HCT116 (cell line): ENCODE measurements around the gene PRDX1. TPM values are rescaled to one million over a fixed set of nuclear protein-coding genes. Genes with fewer than 3 reads are reported as not detected.

Source experiments
- ATAC-seq: fragments of 200-7000 bp; cut with Tn5 transposase; 2 replicates; pipeline ENCODE4 v1.9.1; 2020; ENCODE audit warnings: mild to moderate bottlenecking, moderate library complexity
- BruUV-seq: library from RNA; stranded (reverse); fragments of 400-500 nt; replicated peaks from 2 replicates; lab custom pipeline; 2021; lab: Mats Ljungman, UMichigan
- CTCF ChIA-PET: fragments of 300-600 bp; sonication (Branson Sonifier 250); formaldehyde crosslinking; loops from one replicate; lab custom pipeline; 2021; ENCODE audit warnings: antibody characterized with exemption; lab: Charles Lee
- POLR2A ChIA-PET: fragments of 300-600, 350-600 bp; sonication (Branson Sonifier 250); formaldehyde crosslinking; loops from one replicate; lab custom pipeline; 2021; ENCODE audit warnings: antibody characterized with exemption; lab: Charles Lee
- RAD21 ChIA-PET, 2 experiments: fragments of 300-600 bp; sonication (Branson Sonifier 250); formaldehyde crosslinking; loops; one replicate each; lab custom pipeline; 2023; ENCODE audit warnings: low total read pairs in 2 of 2; ENCODE audit not compliant: uncharacterized antibody in 2 of 2, unreplicated experiment in 2 of 2, low non-redundant PET in 1 of 2; lab: Charles Lee
- DNase-seq: peaks from one replicate; pipeline ENCODE4 v3.0.0-alpha.2; 2010; ENCODE audit warnings: low read depth, low spot score
- H2AFZ ChIP-seq: fragments of 200-600 bp; shearing (Covaris generic), sonication (generic); 2 replicates; pipeline ENCODE4 v1.6.1; 2017; ENCODE audit warnings: low read depth, mixed run types, mixed read lengths, antibody characterized with exemption, low read length; ENCODE audit not compliant: poor library complexity, severe bottlenecking
- H3K27ac ChIP-seq: 2 replicates; pipeline ENCODE4 v1.5.1; 2012; ENCODE audit warnings: low read depth, low read length
- H3K27me3 ChIP-seq: fragments of 200-600 bp; sonication (generic); 2 replicates; pipeline ENCODE4 v1.6.1; 2016; ENCODE audit warnings: mixed run types, low read length, mixed read lengths; ENCODE audit not compliant: insufficient read depth
- H3K36me3 ChIP-seq, 2 experiments: fragments of 200-500 bp in 1 of 2; fragments of 200-600 bp in 1 of 2; sonication (Bioruptor generic) in 1 of 2; sonication (generic) in 1 of 2; 2 replicates each; pipeline versions ENCODE4 v1.5.1 to v1.6.1; 2014 to 2016; ENCODE audit warnings: low read length in 2 of 2, inconsistent platforms in 1 of 2, mixed read lengths in 1 of 2, mixed run types in 1 of 2; ENCODE audit not compliant: insufficient read depth in 2 of 2, control insufficient read depth in 1 of 2
- H3K4me1 ChIP-seq, 2 experiments: fragments of 200-600 bp in 1 of 2; sonication (generic) in 1 of 2; 2 replicates each; pipeline versions ENCODE4 v1.5.1 to v1.6.1; 2012 to 2017; ENCODE audit warnings: low read length in 2 of 2, inconsistent platforms in 1 of 2, mild to moderate bottlenecking in 1 of 2, mixed read lengths in 1 of 2, mixed run types in 1 of 2, moderate library complexity in 1 of 2; ENCODE audit not compliant: insufficient read depth in 2 of 2, control insufficient read depth in 1 of 2
- H3K4me2 ChIP-seq: fragments of 200-600 bp; sonication (generic); 2 replicates; pipeline ENCODE4 v1.6.1; 2017; ENCODE audit warnings: mixed run types, low read length, mixed read lengths
- H3K4me3 ChIP-seq, 2 experiments: fragments of 200-600 bp in 1 of 2; sonication (generic) in 1 of 2; replicated peaks in 1 of 2; 2 replicates each; pipeline ENCODE4 v1.5.1; 2011 to 2016; ENCODE audit warnings: low read length in 2 of 2, control low read depth in 1 of 2, low read depth in 1 of 2, mild to moderate bottlenecking in 1 of 2, mixed read lengths in 1 of 2, mixed run types in 1 of 2
- H3K79me2 ChIP-seq: fragments of 200-600 bp; sonication (generic); 2 replicates; pipeline ENCODE4 v1.6.1; 2017; ENCODE audit warnings: mild to moderate bottlenecking, mixed run types, low read length, moderate library complexity, mixed read lengths; ENCODE audit not compliant: insufficient read depth
- H3K9ac ChIP-seq: fragments of 200-600 bp; sonication (generic); 2 replicates; pipeline ENCODE4 v1.6.1; 2016; ENCODE audit warnings: low read length, mixed read lengths
- H3K9me2 ChIP-seq: fragments of 200-600 bp; sonication (generic), shearing (Covaris generic); 2 replicates; pipeline ENCODE4 v1.6.1; 2017; ENCODE audit warnings: mixed run types, mild to moderate bottlenecking, moderate library complexity; ENCODE audit not compliant: insufficient read depth
- H3K9me3 ChIP-seq, 2 experiments: fragments of 200-500 bp in 1 of 2; fragments of 200-600 bp in 1 of 2; sonication (Bioruptor generic) in 1 of 2; sonication (generic) in 1 of 2; 2 replicates each; pipeline ENCODE4 v1.6.1; 2014 to 2017; ENCODE audit warnings: low read length in 2 of 2, mixed read lengths in 2 of 2, inconsistent platforms in 1 of 2, low read depth in 1 of 2, mild to moderate bottlenecking in 1 of 2, mixed run types in 1 of 2, moderate library complexity in 1 of 2; ENCODE audit not compliant: control insufficient read depth in 1 of 2, insufficient read depth in 1 of 2
- H4K20me1 ChIP-seq: fragments of 200-600 bp; sonication (generic), shearing (Covaris generic); 2 replicates; pipeline ENCODE4 v1.6.1; 2017; ENCODE audit warnings: mixed run types, mild to moderate bottlenecking, moderate library complexity; ENCODE audit not compliant: insufficient read depth
- CEBPB ChIP-seq: IDR thresholded peaks from 2 replicates; pipeline ENCODE4 v1.6.1; 2012; ENCODE audit warnings: low read depth
- EGR1 ChIP-seq: IDR thresholded peaks from 2 replicates; pipeline ENCODE4 v1.6.1; 2012; ENCODE audit warnings: low read depth
- EZH2phosphoT487 ChIP-seq: fragments of 200-600 bp; IDR thresholded peaks from 2 replicates; pipeline ENCODE4 v1.6.1; 2018; ENCODE audit warnings: antibody characterized with exemption, borderline replicate concordance
- FOSL1 ChIP-seq: IDR thresholded peaks from 2 replicates; pipeline ENCODE4 v1.6.1; 2012; ENCODE audit warnings: low read depth
- JUND ChIP-seq: IDR thresholded peaks from 2 replicates; pipeline ENCODE4 v1.6.1; 2012
- MAX ChIP-seq: IDR thresholded peaks from 2 replicates; pipeline ENCODE4 v1.6.1; 2012
- POLR2A ChIP-seq: IDR thresholded peaks from 2 replicates; pipeline ENCODE4 v1.7.0; 2011; ENCODE audit warnings: borderline replicate concordance; ENCODE audit not compliant: insufficient read depth, insufficient read length; ENCODE audit errors: extremely low read depth
- POLR2AphosphoS5 ChIP-seq: IDR thresholded peaks from 2 replicates; pipeline ENCODE4 v1.6.1; 2011; ENCODE audit warnings: mild to moderate bottlenecking, low read depth, low read length, moderate library complexity
- REST ChIP-seq: IDR thresholded peaks from 2 replicates; pipeline ENCODE4 v1.6.1; 2012; ENCODE audit warnings: low read depth
- SIN3A ChIP-seq: IDR thresholded peaks from 2 replicates; pipeline ENCODE4 v1.6.1; 2012; ENCODE audit warnings: low read depth
- SP1 ChIP-seq: IDR thresholded peaks from 2 replicates; pipeline ENCODE4 v1.6.1; 2012; ENCODE audit warnings: low read depth
- YY1 ChIP-seq: IDR thresholded peaks from 2 replicates; pipeline ENCODE4 v1.6.1; 2011; ENCODE audit warnings: low read length, low read depth, moderate library complexity, mild to moderate bottlenecking; ENCODE audit not compliant: insufficient replicate concordance; ENCODE audit errors: extremely low read depth
- ZFX ChIP-seq: fragments of 450-650 bp; IDR thresholded peaks from 2 replicates; pipeline ENCODE4 v1.6.1; 2017
- intact Hi-C: fragments of 100-400 bp; cut with micrococcal nuclease; formaldehyde crosslinking; loops from 2 replicates; pipeline ENCODE4 v1.10.0; 2022
- total RNA-seq: library from RNA; stranded (reverse); gene quantifications from one replicate; pipeline ENCODE4 v1.2.1, GENCODE V29; 2021; ENCODE audit not compliant: unreplicated experiment

The PRDX1 gene
- total RNA-seq, 1 experiment from 2014 or later, result 1,171 TPM

- ATAC-seq, result peak; percentile 93
- intact Hi-C loops, result loop anchor here (2.0 kb wide), 2 partner anchors 28 to 38 kb away; no protein-coding TSS in a partner anchor
- peak; percentile 91 for TF ChIP-seq SIN3A
- TF ChIP-seq EZH2phosphoT487, result no peak
- peak; percentile 63 for TF ChIP-seq SP1
- TF ChIP-seq REST, result no peak
- TF ChIP-seq POLR2AphosphoS5, result peak; percentile 98
- TF ChIP-seq MAX, result peak; percentile 99
- TF ChIP-seq EGR1, result peak; percentile 87
- TF ChIP-seq FOSL1, result no peak; the same call in 1 of the 2 replicates
- peak; percentile 49; the same call in 1 of the 2 replicates for TF ChIP-seq ZFX
- TF ChIP-seq JUND, result no peak
- TF ChIP-seq CEBPB, result no peak
- TF ChIP-seq POLR2A, result peak; percentile 85
- peak; percentile 58 for TF ChIP-seq YY1
Measured at GRCh38 chr1:45550401-45551351, 29.0 kb upstream of the PRDX1 start, which contains the start of gene AKR1A1. Gene AKR1A1 (plus strand): TSS chr1:45550826. CDS start chr1:45561795, 10,969 bp downstream.

More at GRCh38 chr1:45550401-45551351, 29.0 kb upstream of the PRDX1 start, which contains the start of gene AKR1A1:
- Histone ChIP-seq H3K36me3 (peaks cover 6 to 10% of the 10 kb centered on the region in 2 experiments; a peak in 2 of 4 replicates), H3K4me2 (peak within 1 kb of the TSS; percentile 93), H3K9me2 (peaks cover 2% of the 10 kb centered on the region; the same call in 1 of the 2 replicates), H3K79me2 (peaks cover 24% of the 10 kb centered on the region), H3K9ac (peak within 1 kb of the TSS; percentile 87), H3K27me3 (no peaks in the 10 kb centered on the region), H2AFZ (peak within 1 kb of the TSS; percentile 10), H3K4me3 (peak within 1 kb of the TSS; percentile 89 to 96), H3K27ac (peak within 1 kb of the TSS; percentile 87), H4K20me1 (no peaks in the 10 kb centered on the region), H3K9me3 (no peaks in the 10 kb centered on the region), H3K4me1 (peaks cover 11 to 25% of the 10 kb centered on the region in 2 experiments; a peak in 3 of 4 replicates)
- POLR2A ChIA-PET, result interaction anchor here (0.9 to 1.8 kb wide), 7 partner anchors 9 to 829 kb away, joined by 3 to 20 read pairs (median 5); partner anchors contain the start of genes CCDC163, MMACHC and PRDX1
- RAD21 ChIA-PET, result interaction anchor here in 1 of 2 experiments (1.0 kb wide), 1 partner anchor 29 kb away, joined by 4 read pairs; the partner anchor contains the start of gene PRDX1
- CTCF ChIA-PET, result interaction anchor here (1.2 kb wide), 1 partner anchor 29 kb away, joined by 3 read pairs; the partner anchor contains the start of gene PRDX1
- DNase-seq, result peak; percentile 78
- TSS peak; percentile 100 for BruUV-seq
